Body of pancreas (tissue), 4 donors: Measurements from ENCODE around the gene HSPA12B. TPM values are rescaled to one million over a fixed set of nuclear protein-coding genes. Genes with fewer than 3 reads are reported as not detected.
A peak's percentile ranks its signal among the peaks of the same experiment; 100 is the strongest.

Experiments used
- ATAC-seq: fragments of 150-250 bp; one replicate; pipeline ENCODE4 v1.9.1; 2016
- DNase-seq, 4 donors: peaks; one replicate each; pipeline ENCODE4 v3.0.0-alpha.2; 2019
- H3K27ac ChIP-seq, 4 donors: fragments of 200-600 bp; sonication (generic); 1 replicate in 3 of 4; 2 replicates in 1 of 4; pipeline versions ENCODE4 v1.5.1 to v1.6.1; 2016 to 2019; ENCODE audit warnings: mild to moderate bottlenecking in 1 of 4, mixed read lengths in 1 of 4, moderate library complexity in 1 of 4
- H3K27me3 ChIP-seq, 2 donors: fragments of 200-600 bp; sonication (generic); one replicate each; pipeline ENCODE4 v1.6.0; 2016; ENCODE audit warnings: mild to moderate bottlenecking in 1 of 2
- H3K36me3 ChIP-seq, 2 donors: fragments of 200-600 bp; sonication (generic); replicated peaks in 1 of 2; 2 replicates each; pipeline ENCODE4 v1.5.1; 2016; ENCODE audit warnings: low read depth in 2 of 2; ENCODE audit not compliant: insufficient read depth in 1 of 2
- H3K4me1 ChIP-seq: fragments of 200-600 bp; sonication (generic); one replicate; pipeline ENCODE4 v1.6.0; 2016
- H3K4me3 ChIP-seq, 2 donors: fragments of 200-600 bp; sonication (generic); 1 replicate in 1 of 2; 2 replicates in 1 of 2; pipeline ENCODE4 v1.5.1; 2016 to 2019
- H3K9me3 ChIP-seq, 3 donors: fragments of 200-600 bp; sonication (generic); 1 replicate in 2 of 3; 2 replicates in 1 of 3; pipeline ENCODE4 v1.5.1; 2016
- CTCF ChIP-seq, 7 experiments: fragments of 450-650 bp in 4 of 7; fragments of 200-600 bp in 3 of 7; sonication (generic) in 3 of 7; IDR thresholded peaks; one replicate each; pipeline ENCODE4 v1.5.1; 2016 to 2019; ENCODE audit warnings: antibody characterized with exemption in 7 of 7
- POLR2A ChIP-seq, 3 donors: fragments of 450-650 bp; IDR thresholded peaks; one replicate each; pipeline ENCODE4 v1.6.1; 2016; ENCODE audit warnings: antibody characterized with exemption in 3 of 3, mild to moderate bottlenecking in 2 of 3
- WGBS, 2 donors: methylation state at CpG; one replicate each; pipeline ENCODE4 v1.1.5; 2017; 5-methylcytosine and 5-hydroxymethylcytosine counted together
- intact Hi-C: fragments of 100-400 bp; cut with DNase I; formaldehyde crosslinking; loops from one replicate; pipeline ENCODE4 v1.15.1; 2023
- total RNA-seq, 2 donors: library from RNA; depleted of rRNA; stranded (reverse); fragments of >200 nt; gene quantifications; one replicate each; pipeline ENCODE4 v1.1.0, GENCODE V29; 2016

Gene HSPA12B
- total RNA-seq, 2 donors from 2014 or later, result 3.3 to 4.4 TPM

DNA sequence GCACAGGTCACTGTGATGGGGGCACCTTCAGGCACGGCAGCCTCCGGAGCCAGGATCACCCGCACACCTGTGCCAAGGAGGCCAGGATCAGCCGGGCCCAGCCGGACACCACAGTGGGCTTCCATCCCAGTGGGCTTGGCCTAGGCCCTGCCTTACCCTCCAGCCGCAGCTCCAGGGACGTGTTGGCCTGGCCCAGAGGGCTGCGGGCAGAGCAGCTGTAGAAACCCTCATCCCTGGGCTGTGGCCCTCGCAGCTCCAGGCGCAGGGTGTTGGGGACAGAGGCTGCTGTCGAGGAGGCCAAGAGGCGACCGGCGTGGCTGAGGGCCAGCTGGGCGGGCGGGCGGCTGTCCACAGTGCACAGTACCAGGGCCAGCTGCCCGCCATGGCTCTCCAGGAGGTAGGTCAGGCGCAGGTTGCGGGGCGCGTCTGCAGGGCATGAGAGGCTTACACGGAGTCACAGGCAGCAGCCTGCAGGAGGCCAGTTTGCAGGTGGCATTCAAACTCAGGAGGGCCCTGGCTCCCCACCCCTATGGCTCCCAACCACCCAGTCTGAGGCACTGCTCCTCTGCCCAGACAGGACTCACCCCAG lies 39.7 kb upstream of the HSPA12B start:
- TF ChIP-seq POLR2A (IDR thresholded peaks at IDR 0.05), result no peak
- no peak for TF ChIP-seq CTCF (IDR thresholded peaks at IDR 0.05)
- Histone ChIP-seq H3K27ac (no peak overlapping the region), H3K4me3 (no peak overlapping the region), H3K4me1 (no peaks in the 10 kb centered on the region), H3K27me3 (no peaks in the 10 kb centered on the region), H3K36me3 (no peaks in the 10 kb centered on the region), H3K9me3 (no peaks in the 10 kb centered on the region)
- ATAC-seq (no peak), DNase-seq (no peak)
- WGBS, 2 donors, result 92% methylated on average over 22 of the region's 23 CpGs; no CpG with 5 or more reads in 1 of the 2 donors
- intact Hi-C loops, result no loop called here

DNA sequence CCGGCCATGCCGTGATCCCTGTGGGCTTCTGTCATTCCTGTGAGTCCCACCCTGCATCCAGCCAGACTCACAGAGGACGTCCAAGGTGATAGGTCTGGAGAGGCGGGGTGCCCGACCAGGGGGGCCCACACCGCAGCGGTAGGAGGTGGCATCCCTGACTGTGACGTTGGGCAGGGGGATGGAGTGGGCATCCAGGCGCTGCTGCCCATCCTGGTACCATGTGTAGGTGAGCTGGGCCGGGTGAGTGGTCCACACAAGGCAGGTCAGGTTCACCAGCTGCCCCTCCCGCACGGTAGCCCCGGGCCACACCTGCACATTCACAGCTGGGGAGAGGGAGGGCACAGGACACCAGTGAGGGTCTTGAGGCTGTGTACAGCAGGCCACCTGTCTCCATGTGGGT lies 39.1 kb upstream of the HSPA12B start:
- 70 to 71% methylated on average over 8 to 11 of the region's 13 CpGs for WGBS, 2 donors
- Histone ChIP-seq H3K4me3 (no peak overlapping the region), H3K27me3 (no peaks in the 10 kb centered on the region), H3K4me1 (no peaks in the 10 kb centered on the region), H3K36me3 (no peaks in the 10 kb centered on the region), H3K9me3 (no peaks in the 10 kb centered on the region), H3K27ac (no peak overlapping the region)
- intact Hi-C loops, result no loop called here
- DNase-seq (no peak), ATAC-seq (no peak)
- TF ChIP-seq POLR2A (IDR thresholded peaks at IDR 0.05) (no peak), CTCF (IDR thresholded peaks at IDR 0.05) (no peak)

- 91 to 92% methylated on average over 4 to 5 of the region's 5 CpGs for WGBS, 2 donors
- Histone ChIP-seq H3K27ac (no peak overlapping the region), H3K4me1 (no peaks in the 10 kb centered on the region), H3K36me3 (no peaks in the 10 kb centered on the region), H3K9me3 (no peaks in the 10 kb centered on the region), H3K4me3 (no peak overlapping the region), H3K27me3 (no peaks in the 10 kb centered on the region)
- ATAC-seq (no peak), DNase-seq (no peak)
- no peak for TF ChIP-seq CTCF (IDR thresholded peaks at IDR 0.05)
- no peak for TF ChIP-seq POLR2A (IDR thresholded peaks at IDR 0.05)
- intact Hi-C loops, result no loop called here
These were observed 37.6 kb upstream of the HSPA12B start for GRCh38 chr20:3694864-3695263.

- no peaks in the 10 kb centered on the region for H3K36me3 ChIP-seq
- no peaks in the 10 kb centered on the region for H3K4me1 ChIP-seq
- TF ChIP-seq POLR2A (IDR thresholded peaks at IDR 0.05), result no peak
- peak in 4 of 7 experiments; percentile 4 to 16 (median 12) for TF ChIP-seq CTCF (IDR thresholded peaks at IDR 0.05)
- H3K9me3 ChIP-seq, result no peaks in the 10 kb centered on the region
- no peak for ATAC-seq
- H3K27ac ChIP-seq, result no peak overlapping the region
- 85% methylated on average over 1 of the region's 1 CpG; no CpG with 5 or more reads in 1 of the 2 donors for WGBS, 2 donors
- no peak overlapping the region for H3K4me3 ChIP-seq
- intact Hi-C loops, result no loop called here
- no peaks in the 10 kb centered on the region for H3K27me3 ChIP-seq
- no peak for DNase-seq
These were observed 36.3 kb upstream of the HSPA12B start for GRCh38 chr20:3696200-3696599.
